ENCODE data around the gene MND1. TPM values are rescaled to one million over a fixed set of nuclear protein-coding genes. Genes with fewer than 3 reads are reported as not detected.
A peak's percentile ranks its signal among the peaks of the same experiment; 100 is the strongest.

The MND1 gene
- total and polyA plus RNA-seq, 10 donors, result 0.76 to 10.9 (median 2.3) TPM

GRCh38 chr4:153394945-153395344 is 50.5 kb downstream of the MND1 start:
- no peaks in the 10 kb centered on the region for H3K9me3 ChIP-seq
- TF ChIP-seq POLR2A (IDR thresholded peaks at IDR 0.05), result no peak
- no peak for TF ChIP-seq CTCF (IDR thresholded peaks at IDR 0.05 in 8 of 11, conservative IDR thresholded peaks at IDR 0.05 in 3 of 11)
- no peak for TF ChIP-seq POLR2AphosphoS5 (IDR thresholded peaks at IDR 0.05)
- no peak overlapping the region for H3K4me3 ChIP-seq
- no peaks in the 10 kb centered on the region for H3K36me3 ChIP-seq
- intact Hi-C loops (cut with DNase I; ENCODE audit: low total_unique reads), result no loop called here
- DNase-seq, result no peak
- 96 to 98% (median 97%) methylated on average over 1 of the region's 1 CpG for WGBS, 5 donors
- no peaks in the 10 kb centered on the region for H3K27me3 ChIP-seq (replicated peaks in 1 of 7)
- no peak overlapping the region for H3K27ac ChIP-seq
- no peaks in the 10 kb centered on the region for H3K4me1 ChIP-seq

GRCh38 chr4:153398713-153399112 is 54.2 kb downstream of the MND1 start:
- no peak for DNase-seq
- TF ChIP-seq POLR2AphosphoS5 (IDR thresholded peaks at IDR 0.05), result no peak
- Histone ChIP-seq H3K27ac (peak overlapping the region in 2 of 8 donors; percentile 7 to 21), H3K4me1 (no peaks in the 10 kb centered on the region), H3K36me3 (no peaks in the 10 kb centered on the region), H3K4me3 (no peak overlapping the region), H3K9me3 (no peaks in the 10 kb centered on the region), H3K27me3 (replicated peaks in 1 of 7) (no peaks in the 10 kb centered on the region)
- 94 to 98% (median 96%) methylated on average over 3 of the region's 3 CpGs for WGBS, 5 donors
- intact Hi-C loops (cut with DNase I; ENCODE audit: low total_unique reads), result no loop called here

GRCh38 chr4:153399358-153399757 is 54.9 kb downstream of the MND1 start:
- intact Hi-C loops (cut with DNase I; ENCODE audit: low total_unique reads), result no loop called here
- WGBS, 5 donors, result 95 to 98% (median 97%) methylated on average over 3 of the region's 3 CpGs
- no peak for DNase-seq
- no peaks in the 10 kb centered on the region for H3K36me3 ChIP-seq
- no peaks in the 10 kb centered on the region for H3K27me3 ChIP-seq (replicated peaks in 1 of 7)
- TF ChIP-seq POLR2AphosphoS5 (IDR thresholded peaks at IDR 0.05) (no peak), POLR2A (IDR thresholded peaks at IDR 0.05) (no peak), CTCF (IDR thresholded peaks at IDR 0.05 in 8 of 11, conservative IDR thresholded peaks at IDR 0.05 in 3 of 11) (no peak)
- no peaks in the 10 kb centered on the region for H3K9me3 ChIP-seq
- H3K27ac ChIP-seq, result peak overlapping the region in 2 of 8 donors; percentile 7 to 21
- no peak overlapping the region for H3K4me3 ChIP-seq
- no peaks in the 10 kb centered on the region for H3K4me1 ChIP-seq

- TF ChIP-seq CTCF (IDR thresholded peaks at IDR 0.05 in 8 of 11, conservative IDR thresholded peaks at IDR 0.05 in 3 of 11), result no peak
- TF ChIP-seq POLR2A (IDR thresholded peaks at IDR 0.05), result no peak
- no peak for TF ChIP-seq POLR2AphosphoS5 (IDR thresholded peaks at IDR 0.05)
- H3K27ac ChIP-seq, result no peak overlapping the region
- WGBS, 5 donors, result 96 to 100% (median 100%) methylated on average over 1 of the region's 1 CpG
- no peak overlapping the region for H3K4me3 ChIP-seq
- H3K4me1 ChIP-seq, result no peaks in the 10 kb centered on the region
- H3K9me3 ChIP-seq, result no peaks in the 10 kb centered on the region
- intact Hi-C loops (cut with DNase I; ENCODE audit: low total_unique reads), result no loop called here
- no peaks in the 10 kb centered on the region for H3K36me3 ChIP-seq
- no peaks in the 10 kb centered on the region for H3K27me3 ChIP-seq (replicated peaks in 1 of 7)
- DNase-seq, result no peak
Measured at GRCh38 chr4:153401501-153401900, 57.0 kb downstream of the MND1 start.

- H3K4me1 ChIP-seq, result no peaks in the 10 kb centered on the region
Measured at GRCh38 chr4:153402366-153402765, 57.9 kb downstream of the MND1 start.

More at GRCh38 chr4:153402366-153402765, 57.9 kb downstream of the MND1 start:
- Histone ChIP-seq H3K27me3 (replicated peaks in 1 of 7) (no peaks in the 10 kb centered on the region), H3K36me3 (no peaks in the 10 kb centered on the region), H3K9me3 (no peaks in the 10 kb centered on the region), H3K4me3 (no peak overlapping the region), H3K27ac (no peak overlapping the region)
- intact Hi-C loops (cut with DNase I; ENCODE audit: low total_unique reads), result no loop called here
- TF ChIP-seq POLR2AphosphoS5 (IDR thresholded peaks at IDR 0.05), result no peak
- 84 to 89% (median 87%) methylated on average over 2 of the region's 2 CpGs for WGBS, 5 donors
- DNase-seq, result no peak
